Measurements from ENCODE around the gene ZNF439. TPM values are rescaled to one million over a fixed set of nuclear protein-coding genes. Genes with fewer than 3 reads are reported as not detected.
"Not testable (repeated sequence)": the region's sequence is repeated elsewhere in the genome, so short reads cannot be mapped to it uniquely, and the experiment has no call there.

The ZNF439 gene
- total RNA-seq, 1 donor from 2014 or later = 4.7 TPM

DNA sequence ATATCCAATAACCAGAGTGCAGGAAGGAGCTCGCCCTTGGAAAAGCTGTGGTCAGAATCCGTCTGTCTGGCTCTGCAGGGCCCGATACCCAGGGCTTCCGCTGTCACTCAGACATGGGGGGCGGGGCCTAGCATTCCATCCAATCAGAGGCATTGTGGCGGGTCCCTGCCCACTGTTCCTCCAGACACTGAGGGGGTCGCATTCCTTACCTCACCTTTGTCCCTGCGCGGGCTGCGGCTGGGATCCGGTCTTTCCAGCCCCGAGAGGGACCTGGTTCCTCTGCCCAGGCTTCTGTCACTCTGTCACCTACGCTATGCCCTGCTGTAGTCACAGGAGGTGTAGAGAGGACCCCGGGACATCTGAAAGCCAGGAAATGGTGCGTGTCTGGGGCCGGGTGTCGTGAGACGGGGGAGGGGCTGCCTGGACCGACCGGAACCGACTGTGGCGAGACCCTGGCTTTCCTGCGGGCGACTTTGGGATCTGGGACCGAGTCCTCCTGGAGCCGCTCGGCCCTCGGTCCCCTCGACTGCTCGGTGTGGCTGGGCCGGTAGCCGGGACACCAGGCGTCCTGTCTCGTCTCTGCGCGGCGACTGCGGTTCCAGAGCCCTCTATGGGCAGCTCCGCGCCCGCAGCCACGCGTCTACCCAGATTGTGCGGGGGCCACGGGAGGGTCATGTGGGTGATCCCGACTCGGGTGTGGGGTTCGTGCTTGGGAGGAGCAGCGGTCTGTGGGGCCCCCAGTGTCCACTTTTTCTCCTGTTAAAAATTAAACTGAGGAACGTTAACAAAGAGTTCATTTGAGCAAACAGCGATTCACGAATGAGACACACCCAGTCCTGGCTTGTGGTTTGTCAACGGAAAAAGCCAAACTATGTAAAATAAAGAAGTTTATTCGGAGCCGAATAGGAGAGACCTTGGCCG, 39.3 kb downstream of the ZNF439 start, which contains the start of gene ZNF69:
TSS of gene ZNF69 (plus strand) at position 172 of the 921 bp plus-strand sequence. CDS start at position 314, 142 bp downstream.
- H3K9me3 ChIP-seq (ENCODE audit: control insufficient read depth in 3 of 3, low read length in 3 of 3) = no peaks in the 10 kb centered on the region
- peak within 1 kb of the TSS; percentile 77 for H3K27ac ChIP-seq (ENCODE audit: low read depth, low read length)
- H3K36me3 ChIP-seq (ENCODE audit: control insufficient read depth in 3 of 3, insufficient read depth in 3 of 3, low read length in 3 of 3) = no peaks in the 10 kb centered on the region
- peak within 1 kb of the TSS; percentile 81 to 86 (median 83) for H3K9ac ChIP-seq (ENCODE audit: low read depth in 1 of 3, low read length in 3 of 3)
- peak within 1 kb of the TSS; percentile 85 to 94 (median 90) for H3K4me3 ChIP-seq (ENCODE audit: low read length in 3 of 3)
- H3K27me3 ChIP-seq (ENCODE audit: control insufficient read depth in 3 of 3, insufficient read depth in 3 of 3, low read length in 3 of 3) = no peaks in the 10 kb centered on the region
- peaks cover 3 to 12% (median 5%) of the 10 kb centered on the region in 3 donors for H3K4me1 ChIP-seq (ENCODE audit: control insufficient read depth in 3 of 3, insufficient read depth in 3 of 3, low read length in 3 of 3)

DNA sequence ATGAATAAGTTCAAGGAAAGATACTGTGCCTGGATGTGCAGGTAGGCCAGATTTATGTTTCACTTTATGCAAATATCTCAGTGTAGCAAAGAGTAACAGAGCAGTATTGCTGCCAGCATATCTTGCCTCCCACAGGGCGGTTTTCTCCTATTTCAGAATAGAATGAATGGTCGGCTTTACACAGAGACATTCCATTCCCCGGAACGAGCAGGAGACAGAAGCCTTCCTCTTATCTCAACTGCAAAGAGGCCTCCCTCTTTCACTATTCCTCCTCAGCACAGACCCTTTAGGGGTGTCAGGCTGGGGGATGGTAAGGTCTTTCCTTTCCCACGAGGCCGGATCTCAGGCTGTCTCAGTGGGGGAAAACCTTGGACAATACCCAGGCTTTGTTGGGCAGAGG, 41.4 kb downstream of the ZNF439 start:
- H3K9ac ChIP-seq (ENCODE audit: low read depth in 1 of 3, low read length in 3 of 3); H3K36me3 ChIP-seq (ENCODE audit: control insufficient read depth in 3 of 3, insufficient read depth in 3 of 3, low read length in 3 of 3); H3K9me3 ChIP-seq (ENCODE audit: control insufficient read depth in 3 of 3, low read length in 3 of 3); H3K27ac ChIP-seq (ENCODE audit: low read depth, low read length); H3K27me3 ChIP-seq (ENCODE audit: control insufficient read depth in 3 of 3, insufficient read depth in 3 of 3, low read length in 3 of 3); H3K4me3 ChIP-seq (ENCODE audit: low read length in 3 of 3): not testable (repeated sequence)
- peaks cover 3 to 12% (median 5%) of the 10 kb centered on the region in 3 donors for H3K4me1 ChIP-seq (ENCODE audit: control insufficient read depth in 3 of 3, insufficient read depth in 3 of 3, low read length in 3 of 3)

DNA sequence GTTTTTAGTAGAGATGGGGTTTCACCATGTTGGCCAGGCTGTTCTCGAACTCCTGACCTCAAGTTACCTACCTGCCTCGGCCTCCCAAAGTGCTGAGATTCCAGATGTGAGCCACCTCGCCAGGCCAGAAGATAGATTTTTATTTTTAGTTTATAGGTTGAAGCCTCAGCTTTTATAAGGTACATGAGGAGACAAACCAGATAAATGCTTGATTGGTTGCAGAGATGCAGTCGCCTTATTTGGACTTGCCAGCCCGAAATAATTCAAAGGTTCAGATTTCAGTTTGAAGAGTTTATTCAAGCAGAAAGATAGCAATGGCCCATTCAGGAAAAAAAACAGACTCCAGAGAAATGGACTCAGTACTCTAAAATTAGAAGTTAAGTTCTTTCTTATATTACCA, 42.1 kb downstream of the ZNF439 start:
- H3K4me3 ChIP-seq (ENCODE audit: low read length in 3 of 3) = no peak overlapping the region
- H3K4me1 ChIP-seq (ENCODE audit: control insufficient read depth in 3 of 3, insufficient read depth in 3 of 3, low read length in 3 of 3) = peaks cover 3 to 12% (median 5%) of the 10 kb centered on the region in 3 donors
- H3K36me3 ChIP-seq (ENCODE audit: control insufficient read depth in 3 of 3, insufficient read depth in 3 of 3, low read length in 3 of 3) = peaks cover 0 to 4% (median 0%) of the 10 kb centered on the region in 3 donors
- no peaks in the 10 kb centered on the region for H3K27me3 ChIP-seq (ENCODE audit: control insufficient read depth in 3 of 3, insufficient read depth in 3 of 3, low read length in 3 of 3)
- no peaks in the 10 kb centered on the region for H3K9me3 ChIP-seq (ENCODE audit: control insufficient read depth in 3 of 3, low read length in 3 of 3)
- H3K9ac ChIP-seq (ENCODE audit: low read depth in 1 of 3, low read length in 3 of 3) = no peak overlapping the region
- H3K27ac ChIP-seq (ENCODE audit: low read depth, low read length) = no peak overlapping the region

DNA sequence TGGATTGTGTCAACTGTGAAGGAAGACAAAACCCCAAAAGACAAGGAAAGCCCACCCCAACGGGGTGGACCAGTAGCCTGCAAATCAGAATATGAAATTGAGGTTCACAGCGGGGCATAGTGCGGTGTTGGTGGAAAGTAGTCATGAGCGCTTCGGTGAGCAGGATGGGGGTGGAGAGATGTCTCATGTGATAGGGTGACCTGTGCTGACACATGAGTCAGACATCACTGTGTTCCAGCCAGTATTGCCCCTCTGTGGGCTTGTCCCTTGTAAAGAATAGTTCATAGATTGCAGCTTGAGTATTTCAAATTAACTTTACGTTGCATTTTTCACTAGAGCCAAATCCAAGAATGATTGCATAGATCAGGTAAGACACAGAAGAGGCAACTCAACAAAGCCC, 46.3 kb downstream of the ZNF439 start:
- H3K9ac ChIP-seq (ENCODE audit: low read depth in 1 of 3, low read length in 3 of 3) = no peak overlapping the region
- no peak overlapping the region for H3K27ac ChIP-seq (ENCODE audit: low read depth, low read length)
- no peak overlapping the region for H3K4me3 ChIP-seq (ENCODE audit: low read length in 3 of 3)
- H3K36me3 ChIP-seq (ENCODE audit: control insufficient read depth in 3 of 3, insufficient read depth in 3 of 3, low read length in 3 of 3) = peaks cover 0 to 4% (median 0%) of the 10 kb centered on the region in 3 donors
- H3K27me3 ChIP-seq (ENCODE audit: control insufficient read depth in 3 of 3, insufficient read depth in 3 of 3, low read length in 3 of 3) = no peaks in the 10 kb centered on the region
- no peaks in the 10 kb centered on the region for H3K4me1 ChIP-seq (ENCODE audit: control insufficient read depth in 3 of 3, insufficient read depth in 3 of 3, low read length in 3 of 3)
- H3K9me3 ChIP-seq (ENCODE audit: control insufficient read depth in 3 of 3, low read length in 3 of 3) = peaks cover 0 to 10% (median 0%) of the 10 kb centered on the region in 3 donors

DNA sequence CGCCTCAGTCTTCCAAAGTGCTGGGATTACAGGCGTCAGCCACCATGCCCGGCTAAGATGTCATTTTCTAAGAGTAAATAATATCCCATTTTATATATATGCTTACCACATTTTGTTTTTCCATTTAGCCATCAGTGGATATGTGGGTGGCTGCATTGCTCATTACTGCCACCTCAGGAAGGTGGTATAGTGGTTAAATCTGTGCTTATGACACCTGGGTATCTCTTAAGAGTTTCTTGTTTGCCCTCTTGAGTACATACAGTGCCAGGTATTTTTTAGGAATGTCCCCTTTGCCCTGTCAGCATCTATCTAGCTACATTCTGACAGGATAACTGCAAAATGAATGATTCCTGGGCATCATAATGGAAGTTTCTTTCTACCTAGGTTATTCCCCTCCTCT, 53.7 kb downstream of the ZNF439 start:
- peaks cover 16 to 24% (median 24%) of the 10 kb centered on the region in 3 donors for H3K36me3 ChIP-seq (ENCODE audit: control insufficient read depth in 3 of 3, insufficient read depth in 3 of 3, low read length in 3 of 3)
- H3K4me1 ChIP-seq (ENCODE audit: control insufficient read depth in 3 of 3, insufficient read depth in 3 of 3, low read length in 3 of 3) = no peaks in the 10 kb centered on the region
- H3K27ac ChIP-seq (ENCODE audit: low read depth, low read length) = no peak overlapping the region
- H3K9ac ChIP-seq (ENCODE audit: low read depth in 1 of 3, low read length in 3 of 3) = no peak overlapping the region
- no peaks in the 10 kb centered on the region for H3K27me3 ChIP-seq (ENCODE audit: control insufficient read depth in 3 of 3, insufficient read depth in 3 of 3, low read length in 3 of 3)
- peak overlapping the region in 1 of 3 donors; percentile 14 for H3K4me3 ChIP-seq (ENCODE audit: low read length in 3 of 3)
- H3K9me3 ChIP-seq (ENCODE audit: control insufficient read depth in 3 of 3, low read length in 3 of 3) = peaks cover 16 to 36% (median 17%) of the 10 kb centered on the region in 3 donors

DNA sequence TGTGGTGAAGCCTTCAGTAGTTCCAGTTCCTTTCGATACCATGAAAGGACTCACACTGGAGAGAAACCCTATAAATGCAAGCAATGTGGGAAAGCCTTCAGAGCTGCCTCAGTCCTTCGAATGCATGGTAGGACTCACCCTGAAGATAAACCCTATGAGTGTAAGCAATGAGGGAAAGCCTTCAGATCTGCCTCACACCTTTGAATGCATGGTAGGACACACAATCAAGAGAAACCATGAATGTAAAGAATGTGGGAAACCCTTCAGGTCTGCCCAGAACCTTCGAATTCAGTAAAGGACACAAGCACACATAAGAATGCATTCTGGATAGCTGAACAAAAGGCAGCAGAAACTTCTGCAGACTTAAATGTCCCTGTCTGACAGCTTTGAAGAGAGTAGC, 57.4 kb downstream of the ZNF439 start:
- no peaks in the 10 kb centered on the region for H3K27me3 ChIP-seq (ENCODE audit: control insufficient read depth in 3 of 3, insufficient read depth in 3 of 3, low read length in 3 of 3)
- peak overlapping the region; percentile 8 to 52 (median 11) for H3K4me3 ChIP-seq (ENCODE audit: low read length in 3 of 3)
- peaks cover 16 to 24% (median 24%) of the 10 kb centered on the region in 3 donors for H3K36me3 ChIP-seq (ENCODE audit: control insufficient read depth in 3 of 3, insufficient read depth in 3 of 3, low read length in 3 of 3)
- no peak overlapping the region for H3K9ac ChIP-seq (ENCODE audit: low read depth in 1 of 3, low read length in 3 of 3)
- no peak overlapping the region for H3K27ac ChIP-seq (ENCODE audit: low read depth, low read length)
- peaks cover 16 to 24% (median 17%) of the 10 kb centered on the region in 3 donors for H3K9me3 ChIP-seq (ENCODE audit: control insufficient read depth in 3 of 3, low read length in 3 of 3)
- H3K4me1 ChIP-seq (ENCODE audit: control insufficient read depth in 3 of 3, insufficient read depth in 3 of 3, low read length in 3 of 3) = no peaks in the 10 kb centered on the region

DNA sequence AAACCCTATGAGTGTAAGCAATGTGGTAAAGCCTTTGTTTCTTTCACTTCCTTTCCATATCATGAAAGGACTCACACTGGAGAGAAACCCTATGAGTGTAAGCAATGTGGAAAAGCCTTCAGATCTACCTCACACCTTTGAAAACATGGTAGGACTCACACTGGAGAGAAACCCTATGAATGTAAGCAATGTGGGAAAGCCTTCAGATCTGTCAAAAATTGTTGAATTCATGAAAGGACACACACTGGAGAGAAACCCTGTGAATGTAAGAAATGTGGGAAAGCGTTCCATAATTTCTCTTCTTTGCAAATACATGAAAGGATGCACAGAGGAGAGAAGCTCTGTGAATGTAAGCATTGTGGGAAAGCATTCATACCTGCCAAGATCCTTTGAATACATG, 63.4 kb downstream of the ZNF439 start:
- H3K4me1 ChIP-seq (ENCODE audit: control insufficient read depth in 3 of 3, insufficient read depth in 3 of 3, low read length in 3 of 3); H3K27me3 ChIP-seq (ENCODE audit: control insufficient read depth in 3 of 3, insufficient read depth in 3 of 3, low read length in 3 of 3); H3K9me3 ChIP-seq (ENCODE audit: control insufficient read depth in 3 of 3, low read length in 3 of 3); H3K36me3 ChIP-seq (ENCODE audit: control insufficient read depth in 3 of 3, insufficient read depth in 3 of 3, low read length in 3 of 3); H3K9ac ChIP-seq (ENCODE audit: low read depth in 1 of 3, low read length in 3 of 3); H3K27ac ChIP-seq (ENCODE audit: low read depth, low read length): not testable (repeated sequence)
- peak overlapping the region in 1 of 3 donors; percentile 10 for H3K4me3 ChIP-seq (ENCODE audit: low read length in 3 of 3)

DNA sequence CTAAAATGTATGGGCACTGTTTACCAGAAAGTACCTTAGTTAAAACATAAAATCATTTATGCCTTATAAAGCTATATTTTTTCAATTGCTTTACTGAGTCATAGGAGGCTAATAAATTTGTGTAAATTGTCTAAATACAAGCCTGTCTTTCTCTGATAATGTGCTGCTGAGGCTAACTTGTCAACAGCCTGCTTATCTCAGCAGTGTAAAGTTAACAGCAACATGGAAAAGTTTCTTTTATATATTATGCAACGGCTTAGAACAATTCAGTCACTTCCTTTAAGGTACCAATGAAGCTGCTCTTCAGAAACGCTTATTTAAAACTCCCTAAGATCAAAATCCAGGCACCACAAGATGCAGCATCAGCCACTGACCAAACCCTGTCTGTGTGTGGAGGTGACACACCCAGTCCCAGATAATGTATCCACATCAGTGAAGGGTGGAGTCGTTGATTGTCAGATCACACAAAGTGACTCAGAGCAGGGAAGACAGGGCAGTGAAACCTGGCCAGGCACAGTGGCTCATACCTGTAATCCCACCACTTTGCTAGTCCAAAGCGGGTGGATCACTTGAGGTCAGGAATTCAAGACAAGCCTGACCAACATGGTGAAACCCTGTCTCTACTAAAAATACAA, 66.0 kb downstream of the ZNF439 start:
- H3K9ac ChIP-seq (ENCODE audit: low read depth in 1 of 3, low read length in 3 of 3); H3K27me3 ChIP-seq (ENCODE audit: control insufficient read depth in 3 of 3, insufficient read depth in 3 of 3, low read length in 3 of 3); H3K27ac ChIP-seq (ENCODE audit: low read depth, low read length); H3K4me1 ChIP-seq (ENCODE audit: control insufficient read depth in 3 of 3, insufficient read depth in 3 of 3, low read length in 3 of 3); H3K9me3 ChIP-seq (ENCODE audit: control insufficient read depth in 3 of 3, low read length in 3 of 3); H3K4me3 ChIP-seq (ENCODE audit: low read length in 3 of 3); H3K36me3 ChIP-seq (ENCODE audit: control insufficient read depth in 3 of 3, insufficient read depth in 3 of 3, low read length in 3 of 3): not testable (repeated sequence)
